ENCODE data around the gene RAD51D.

Gene RAD51D

DNA sequence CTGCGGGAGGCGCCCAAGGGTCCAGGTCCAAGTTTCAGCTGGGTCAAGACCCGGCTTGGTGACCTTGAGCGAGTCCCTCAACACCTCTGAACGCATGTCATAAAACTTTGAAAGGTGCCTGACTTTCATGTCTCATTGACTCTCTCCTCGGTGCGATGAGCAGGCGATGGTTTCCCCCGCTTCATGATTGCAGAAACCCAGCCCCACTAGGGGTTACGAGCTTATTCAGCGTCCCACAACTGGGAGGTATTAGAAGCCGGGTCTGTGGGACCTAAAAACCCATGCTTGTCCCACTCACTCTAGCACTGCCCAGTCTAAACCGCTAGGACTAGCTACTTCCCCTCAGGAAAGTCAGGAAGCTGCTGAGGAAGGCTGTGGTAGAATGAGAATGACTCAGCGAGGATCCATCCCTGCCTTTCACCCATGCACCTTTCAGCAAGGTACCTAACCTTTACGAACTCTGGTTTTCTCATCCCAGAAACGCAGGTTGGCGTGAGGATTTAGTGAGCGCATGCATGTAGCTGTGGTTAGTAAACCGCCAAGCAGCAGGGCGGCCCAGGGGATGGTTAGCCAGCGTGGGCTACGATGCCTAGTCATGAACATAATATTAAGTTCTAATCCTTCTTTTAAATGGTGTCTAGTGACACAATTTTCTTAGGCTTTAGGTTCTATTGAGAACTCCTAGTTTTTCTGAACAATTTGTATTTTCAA lies 29.9 kb downstream of the RAD51D start:
- no peak for DNase-seq

DNA sequence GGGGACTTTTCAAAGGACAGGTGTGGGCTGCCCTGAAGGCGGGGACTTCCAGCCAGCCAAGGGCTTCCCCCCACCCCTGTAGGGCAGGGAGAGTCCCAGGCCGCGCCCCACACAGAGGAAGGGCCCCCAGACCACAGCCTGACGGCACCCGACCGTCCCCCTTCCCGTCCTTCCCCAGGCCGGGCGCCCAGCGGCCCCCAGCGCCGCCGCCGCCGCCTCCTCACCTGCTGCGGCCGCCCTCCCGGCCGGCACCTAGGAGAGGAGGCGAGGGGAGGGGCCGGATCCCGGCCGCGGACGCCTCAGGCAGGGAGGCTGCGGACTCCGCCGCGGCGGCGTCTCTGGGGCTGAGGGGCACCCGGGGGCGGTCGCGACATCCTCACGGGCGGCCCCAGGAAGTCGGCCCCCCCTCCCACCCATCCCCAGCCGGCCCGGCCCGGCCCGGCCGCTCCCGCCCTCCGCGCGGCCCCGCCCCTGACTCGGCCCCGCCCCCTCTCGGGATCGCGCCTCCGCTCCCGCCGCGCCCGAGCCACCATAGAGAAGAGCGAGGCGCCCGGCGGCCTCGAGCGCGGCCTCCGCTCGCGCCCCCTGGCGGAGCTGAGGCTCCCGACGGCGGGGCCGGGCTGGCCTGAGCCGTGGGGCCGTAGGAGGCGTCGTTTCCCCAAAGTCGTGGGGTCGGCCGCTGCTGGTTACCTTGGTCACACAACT lies 30.6 kb downstream of the RAD51D start:
- DNase-seq, result no peak

DNA sequence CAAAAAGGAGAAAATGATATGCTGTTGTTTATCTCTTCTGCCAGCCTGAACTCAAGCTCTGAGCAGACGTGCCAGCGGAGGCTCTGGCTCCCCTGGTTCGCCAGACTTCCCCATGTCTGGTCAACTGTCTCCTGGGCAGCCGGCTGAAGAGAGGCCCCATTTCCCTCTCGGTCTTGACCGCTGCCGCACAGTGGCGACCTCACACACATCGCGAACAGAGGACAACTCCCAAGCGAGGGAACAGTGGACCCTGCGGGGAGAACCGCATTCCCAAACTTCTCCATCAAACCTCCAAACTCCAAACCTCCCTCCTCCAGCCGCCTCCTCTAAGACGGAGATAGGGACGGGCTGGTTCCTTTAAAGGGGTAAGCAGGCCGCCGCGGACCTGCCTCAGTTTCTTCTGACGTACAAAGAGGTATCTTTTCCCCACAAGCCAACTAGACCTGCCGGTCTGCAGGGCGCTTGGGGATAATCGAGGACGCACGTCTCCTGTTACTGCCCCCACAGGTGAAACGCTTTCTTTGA lies 31.2 kb downstream of the RAD51D start:
- no peak for DNase-seq

DNA sequence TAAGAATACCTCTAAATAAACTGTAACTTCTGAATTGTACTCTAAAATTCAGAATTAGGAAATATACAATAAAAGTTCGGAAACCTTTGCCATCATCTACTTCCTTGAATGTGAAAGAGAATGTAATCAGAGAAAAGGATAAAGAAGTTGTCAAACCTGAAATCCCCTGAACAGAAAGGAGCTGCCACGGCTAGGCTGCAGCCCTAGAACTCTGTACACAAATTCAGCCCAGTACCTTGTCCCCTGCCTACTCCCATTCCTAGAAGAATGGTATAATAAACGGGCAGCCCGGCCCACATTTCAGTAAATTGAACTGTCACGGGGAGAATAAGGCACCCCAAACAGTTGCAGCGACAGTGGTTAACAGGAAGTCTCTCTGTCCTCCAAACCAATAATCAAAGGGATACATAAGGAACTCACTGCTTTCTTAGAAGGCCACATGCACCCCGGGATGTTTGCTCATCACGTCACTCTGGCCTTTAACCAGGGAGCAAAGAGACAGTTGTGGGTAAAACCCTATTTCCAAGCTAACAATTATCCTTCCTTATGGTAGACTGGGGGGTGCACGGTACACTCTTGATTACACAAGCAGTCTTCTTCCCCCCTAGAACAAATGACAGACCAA lies 31.8 kb downstream of the RAD51D start:
- no peak for DNase-seq

DNA sequence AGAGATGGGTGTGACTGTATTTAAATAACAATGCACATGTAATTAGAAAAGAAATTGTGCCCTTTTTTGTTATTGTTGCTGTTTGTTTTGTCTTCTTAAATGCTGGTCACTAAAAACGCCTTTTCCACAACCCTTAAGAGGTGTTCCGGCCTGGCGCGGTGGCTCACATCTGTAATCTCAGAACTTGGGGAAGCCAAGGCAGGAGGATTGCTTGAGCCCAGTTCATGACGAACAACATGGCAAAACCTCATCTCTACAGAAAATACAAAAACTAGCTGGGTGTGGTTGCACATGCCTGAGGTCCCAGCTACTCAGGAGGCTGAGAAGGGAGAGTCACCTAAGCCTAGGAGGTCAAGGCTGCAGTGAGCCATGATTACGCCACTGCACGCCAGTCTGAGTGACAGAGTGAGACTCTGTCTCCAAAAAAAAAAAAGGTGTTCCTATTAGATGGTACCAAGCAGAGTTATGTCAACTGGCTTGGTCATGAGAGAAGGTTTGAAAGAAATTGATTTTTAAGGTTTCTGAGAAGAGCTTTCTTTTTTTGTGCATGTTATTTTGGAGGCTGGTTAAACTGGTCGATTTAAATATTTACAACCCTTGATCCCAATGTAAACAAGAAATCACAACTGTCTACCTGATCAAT lies 32.6 kb downstream of the RAD51D start:
- DNase-seq, result no peak

DNA sequence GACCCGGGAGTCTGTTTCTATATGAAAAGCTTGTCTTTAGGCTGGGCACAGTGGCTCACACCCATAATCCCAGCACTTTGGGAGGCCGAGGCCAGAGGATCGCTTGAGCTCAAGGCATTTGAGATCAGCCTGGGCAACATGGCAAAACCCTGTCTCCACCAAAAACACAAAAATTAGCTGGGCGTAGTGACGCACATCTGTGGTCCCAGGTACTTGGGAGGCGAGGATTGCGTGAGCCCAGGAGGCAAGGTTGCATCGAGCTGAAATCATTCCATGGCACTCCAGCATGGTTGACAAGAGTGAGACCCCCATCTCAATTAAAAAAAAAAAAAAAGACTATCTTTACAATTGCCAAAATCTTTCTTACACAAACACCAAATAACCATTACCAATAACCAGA lies 33.5 kb downstream of the RAD51D start:
- no peak for DNase-seq

DNA sequence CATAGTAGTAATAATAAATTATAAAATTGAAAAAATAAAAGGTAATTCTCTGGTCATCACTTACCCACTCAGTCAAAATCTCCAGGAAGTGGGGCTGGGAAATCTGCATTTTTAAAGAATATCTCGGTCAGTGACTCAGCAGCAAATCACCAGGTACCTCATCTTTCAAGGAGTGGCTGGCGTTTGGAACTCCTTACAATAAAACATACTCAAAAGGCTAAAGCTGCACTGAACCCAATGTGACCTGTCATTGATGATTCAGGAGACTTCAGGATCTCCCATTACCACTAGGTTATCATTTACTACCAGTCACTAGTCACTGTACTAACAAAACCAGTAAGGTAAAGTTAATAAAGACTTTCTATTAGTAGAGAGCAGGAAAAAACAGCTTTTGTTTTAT lies 34.7 kb downstream of the RAD51D start:
- no peak for DNase-seq

DNA sequence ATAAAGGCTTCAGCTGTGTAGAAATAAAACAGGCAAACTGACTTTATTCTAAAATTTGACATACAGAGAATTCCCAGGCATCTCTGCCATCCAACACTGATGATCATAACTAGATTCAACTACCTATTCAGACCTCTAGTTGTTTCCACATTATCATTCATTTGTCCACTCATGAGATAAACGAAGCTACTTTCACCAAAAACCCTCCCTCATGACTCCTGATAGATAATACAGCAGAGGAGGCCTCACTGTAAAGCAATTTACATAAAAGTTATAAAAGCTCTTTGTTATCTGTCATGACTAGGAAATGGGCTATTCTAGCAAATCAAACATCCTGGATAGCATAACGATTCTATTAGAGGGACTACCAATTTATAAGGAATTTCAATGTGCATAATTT lies 36.6 kb downstream of the RAD51D start:
- DNase-seq, result no peak

DNA sequence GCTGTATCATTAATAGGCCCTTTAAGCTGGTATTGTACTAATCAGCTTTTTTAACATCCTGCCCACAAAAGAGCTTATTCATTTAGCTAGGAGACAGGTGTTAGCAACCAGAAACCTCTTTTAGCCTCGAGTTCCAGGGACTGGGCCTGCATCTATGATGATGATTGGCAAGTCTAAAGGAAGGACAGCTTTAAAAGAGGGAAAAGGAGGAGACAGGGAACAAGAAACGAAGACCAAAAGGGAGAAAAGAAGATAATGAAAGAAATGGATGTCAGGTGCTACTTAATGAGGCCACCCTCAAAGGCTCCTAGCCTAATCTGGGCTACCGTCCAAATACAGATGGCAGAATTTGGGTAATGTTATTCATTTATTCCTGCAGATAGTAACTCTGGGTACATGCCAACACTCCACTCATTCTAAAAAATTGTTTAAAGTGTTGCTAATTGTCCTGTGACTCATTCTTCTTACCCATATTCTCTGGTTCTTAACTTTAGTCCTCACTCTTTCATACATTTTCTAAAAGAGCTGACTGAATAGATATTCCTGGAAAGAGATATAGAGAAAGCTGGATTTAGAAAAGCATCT lies 37.5 kb downstream of the RAD51D start:
- peak; percentile 49 for DNase-seq

DNA sequence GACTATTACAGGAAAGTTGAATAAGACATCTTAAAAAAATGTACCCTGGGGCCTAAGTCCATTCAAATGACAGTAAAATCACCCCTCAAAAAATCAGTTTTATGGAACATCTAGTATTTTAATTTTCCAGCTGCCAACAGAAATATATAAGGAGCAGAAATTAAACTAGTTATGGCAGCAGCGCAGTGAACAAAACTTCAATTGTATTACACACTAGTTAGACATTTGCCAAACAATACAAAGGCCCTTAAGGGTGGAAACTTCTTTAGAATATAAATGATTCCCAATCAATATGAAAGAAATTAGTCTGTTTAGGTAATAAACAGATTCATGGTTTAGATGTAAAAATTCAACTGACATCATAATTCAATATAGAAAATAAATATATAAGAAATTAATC lies 38.0 kb downstream of the RAD51D start:
- DNase-seq, result no peak

DNA sequence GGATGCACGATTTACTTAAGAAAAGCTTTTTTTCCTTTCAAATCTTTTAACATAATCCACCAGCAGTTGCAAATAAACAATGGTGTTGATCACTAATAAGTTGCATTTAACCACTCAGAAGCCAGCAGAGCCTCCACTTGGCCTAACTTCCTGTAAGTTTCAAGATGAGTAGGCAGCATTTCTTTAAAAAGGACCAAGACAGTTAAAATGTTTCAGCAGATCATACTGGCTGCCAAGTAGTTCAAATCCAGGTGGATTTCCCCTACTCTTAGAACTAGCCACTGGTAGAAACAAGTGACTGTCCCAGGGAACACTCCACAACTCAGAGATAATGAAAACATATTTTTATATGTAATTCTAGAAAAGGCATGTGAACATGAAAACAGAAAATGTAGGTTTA lies 39.1 kb downstream of the RAD51D start:
- no peak for DNase-seq

DNA sequence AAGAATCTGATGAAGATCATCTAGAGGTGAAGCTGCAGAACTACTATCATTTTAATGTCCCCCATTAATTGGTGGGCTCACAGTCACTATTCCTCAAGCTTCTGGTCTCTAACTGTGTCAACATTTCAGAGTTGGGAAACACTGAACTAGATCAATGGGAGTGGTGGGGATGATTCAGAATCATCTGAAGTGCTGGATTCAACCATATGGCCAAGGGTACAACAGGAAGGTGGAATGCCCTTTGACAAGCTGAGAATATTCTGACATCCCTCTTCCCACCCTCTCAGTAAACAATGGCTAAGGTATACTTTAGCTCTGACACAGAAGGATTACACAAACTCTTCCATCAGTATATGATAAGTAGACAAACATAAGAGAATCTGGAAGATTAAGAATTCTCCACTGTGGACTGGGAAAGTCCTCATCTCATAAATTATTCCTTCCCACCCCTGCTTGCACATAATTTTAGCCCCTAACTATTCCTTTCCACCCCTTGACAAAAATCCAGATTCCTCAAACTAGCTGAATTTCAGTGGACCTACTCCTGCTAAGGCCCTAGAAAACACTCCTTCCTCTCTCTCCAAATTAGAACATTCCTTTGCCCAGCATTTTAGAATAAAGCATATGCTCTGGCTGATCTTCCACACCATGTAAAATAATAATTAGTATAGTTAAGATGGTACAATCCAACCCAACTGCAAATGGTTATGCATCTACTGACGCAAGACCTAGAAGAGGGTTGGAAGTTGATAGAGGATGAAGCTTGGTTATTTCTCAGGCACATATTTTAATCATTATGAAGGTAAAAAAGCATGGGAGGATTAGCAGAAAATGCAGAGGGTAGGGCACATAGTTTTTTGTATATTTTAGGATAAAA lies 39.9 kb downstream of the RAD51D start:
- no peak for DNase-seq

DNA sequence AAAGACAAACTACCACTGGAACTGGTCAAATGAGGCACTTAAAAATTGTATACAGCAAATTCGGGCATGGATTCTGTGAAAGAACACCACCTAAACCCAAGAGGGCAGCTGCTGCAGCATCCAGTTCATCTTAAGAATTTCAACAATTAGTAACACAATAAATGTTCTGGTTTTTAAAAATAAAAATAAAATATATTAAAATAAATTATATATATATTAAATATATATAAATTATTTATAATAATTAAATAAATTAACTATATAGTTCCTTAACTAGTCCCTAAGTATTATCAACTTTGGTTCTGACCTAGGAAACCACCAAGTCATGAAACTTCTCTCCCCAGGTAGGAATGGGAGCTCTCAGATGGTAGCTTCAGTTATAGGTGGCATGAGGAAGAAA lies 42.8 kb downstream of the RAD51D start:
- DNase-seq, result no peak

DNA sequence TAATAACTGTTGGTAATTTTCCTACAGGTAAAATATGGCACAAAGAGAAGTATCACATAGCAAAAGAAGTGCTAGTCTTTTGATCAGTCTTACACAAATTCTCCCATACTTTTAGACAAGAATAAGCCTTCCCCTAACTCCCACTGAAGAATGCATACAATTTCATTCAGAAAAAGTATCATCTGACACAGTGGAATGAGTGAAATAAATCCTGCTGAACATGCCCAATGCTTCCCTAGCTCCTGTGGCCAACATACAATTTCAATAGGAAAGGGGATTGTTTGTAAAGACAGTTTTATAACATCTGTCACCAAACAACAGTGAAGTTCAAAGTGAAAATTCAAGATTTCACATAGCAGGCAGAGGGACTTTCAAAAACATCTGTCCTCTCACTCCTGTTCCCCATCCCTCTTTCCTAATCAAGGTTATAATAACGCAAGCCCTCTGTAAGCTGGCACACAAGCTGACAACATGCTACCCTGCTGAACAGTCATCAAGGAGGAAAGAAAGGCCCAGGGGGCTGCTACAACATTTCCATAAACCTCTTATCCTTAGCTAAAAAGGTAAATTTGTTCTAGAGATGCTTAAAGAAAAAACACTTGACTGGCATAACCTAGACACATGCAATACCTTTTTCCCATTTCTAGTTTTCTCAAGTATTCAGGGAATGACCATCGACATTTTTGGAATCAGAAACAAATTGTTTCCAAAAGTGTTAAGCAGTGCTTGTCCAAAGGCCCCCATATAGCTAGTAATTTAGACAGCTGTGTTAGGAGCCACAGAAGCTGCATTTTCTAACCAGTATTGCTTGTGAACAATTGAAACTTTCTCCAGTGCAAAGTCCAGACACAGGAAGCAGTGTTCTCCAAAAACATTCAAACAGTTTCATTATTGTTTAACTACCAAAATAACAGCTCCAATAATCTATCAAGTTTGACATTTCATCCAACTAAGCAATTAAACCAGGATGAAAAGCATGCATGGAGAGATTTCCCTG lies 44.7 kb downstream of the RAD51D start:
- DNase-seq, result no peak

DNA sequence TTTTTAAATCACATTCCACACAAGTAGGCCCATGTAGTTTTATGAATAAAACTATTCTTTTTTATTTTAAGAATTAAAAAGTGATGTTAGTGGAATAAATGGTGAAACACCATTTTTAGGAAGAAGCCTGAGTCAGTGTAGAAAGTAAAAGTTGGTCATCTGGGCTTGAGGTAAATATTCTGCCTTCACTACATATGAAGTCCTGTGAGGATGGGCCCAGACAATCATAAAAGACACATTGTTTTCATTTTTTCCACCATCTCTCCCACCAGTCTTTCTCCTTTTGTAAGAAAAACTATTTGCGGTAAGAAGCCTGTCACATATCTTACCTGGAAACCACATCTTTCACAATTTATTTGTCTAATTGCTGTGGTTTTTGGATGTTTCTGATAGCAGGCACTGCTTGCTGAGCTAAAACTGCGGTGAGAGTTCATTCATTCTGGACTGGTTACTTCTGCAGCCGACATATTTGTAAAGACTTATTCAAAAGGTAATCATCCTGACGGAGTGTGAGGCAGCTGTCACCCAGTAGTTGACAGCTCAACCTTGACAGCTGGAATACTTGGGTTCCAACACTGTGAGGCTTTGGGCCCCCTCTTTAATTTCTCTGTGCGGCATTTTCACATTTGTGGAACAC lies 45.6 kb downstream of the RAD51D start:
- no peak for DNase-seq

DNA sequence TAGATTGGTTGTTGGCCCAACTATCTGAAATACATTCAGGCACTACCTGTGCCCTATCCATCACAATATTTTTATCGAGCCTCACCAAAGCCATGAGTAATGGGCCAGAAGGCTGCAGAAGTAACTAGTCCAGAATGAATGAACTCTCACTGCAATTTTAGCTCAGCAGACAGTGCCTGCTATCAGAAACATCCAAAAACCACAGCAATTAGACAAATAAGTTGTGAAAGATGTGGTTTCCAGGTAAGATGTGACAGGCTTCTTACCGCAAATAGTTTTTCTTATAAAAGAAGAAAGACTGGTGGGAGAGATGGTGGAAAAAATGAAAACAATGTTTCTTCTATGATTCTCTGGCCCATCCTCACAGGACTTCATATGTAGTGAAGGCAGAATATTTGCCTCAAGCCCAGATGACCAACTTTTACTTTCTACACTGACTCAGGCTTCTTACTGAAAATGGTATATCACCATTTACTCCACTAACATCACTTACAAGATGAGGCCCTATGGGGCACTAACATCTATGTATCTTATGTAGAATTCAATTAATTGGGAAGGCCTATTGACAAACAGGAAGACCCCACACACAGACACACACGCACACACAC lies 46.4 kb downstream of the RAD51D start:
- DNase-seq, result no peak

DNA sequence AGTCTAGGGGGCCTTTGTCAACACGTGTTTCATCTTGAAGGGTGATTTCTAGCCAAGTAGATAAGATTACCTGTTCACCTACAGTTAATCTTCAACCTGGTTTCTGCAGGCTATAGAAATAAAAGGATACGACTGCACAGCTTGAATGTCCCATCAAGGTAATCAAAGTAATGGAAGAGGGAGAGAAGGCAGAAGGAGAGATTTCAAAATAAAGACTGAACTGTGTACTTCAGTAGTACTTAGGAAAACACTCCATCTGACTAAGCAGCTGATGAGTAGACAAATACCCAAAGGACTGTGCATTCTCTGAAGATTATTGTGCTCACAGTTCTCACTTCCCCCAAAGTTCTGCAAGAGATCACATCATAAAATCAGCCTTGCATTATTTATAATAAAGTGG lies 50.3 kb downstream of the RAD51D start:
- no peak for DNase-seq

DNA sequence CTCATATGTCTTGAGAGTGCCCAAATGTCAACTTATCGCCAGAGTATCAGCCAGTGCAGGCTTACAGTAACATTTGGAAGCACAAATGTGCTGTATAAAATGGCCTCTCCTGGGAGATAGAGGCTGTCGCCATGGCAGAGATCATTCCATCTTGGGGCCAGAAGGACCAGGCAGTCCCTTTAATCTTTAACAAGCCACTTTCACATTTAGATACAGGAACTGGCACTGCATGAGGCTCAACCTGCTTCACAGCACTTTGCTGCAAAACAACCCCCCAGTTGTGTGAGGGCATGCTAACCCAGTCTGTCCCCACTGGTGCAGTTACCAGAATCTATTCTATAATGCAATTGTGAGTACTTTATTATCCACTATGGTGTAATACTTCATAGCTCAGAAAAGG lies 51.4 kb downstream of the RAD51D start:
- no peak for DNase-seq

DNA sequence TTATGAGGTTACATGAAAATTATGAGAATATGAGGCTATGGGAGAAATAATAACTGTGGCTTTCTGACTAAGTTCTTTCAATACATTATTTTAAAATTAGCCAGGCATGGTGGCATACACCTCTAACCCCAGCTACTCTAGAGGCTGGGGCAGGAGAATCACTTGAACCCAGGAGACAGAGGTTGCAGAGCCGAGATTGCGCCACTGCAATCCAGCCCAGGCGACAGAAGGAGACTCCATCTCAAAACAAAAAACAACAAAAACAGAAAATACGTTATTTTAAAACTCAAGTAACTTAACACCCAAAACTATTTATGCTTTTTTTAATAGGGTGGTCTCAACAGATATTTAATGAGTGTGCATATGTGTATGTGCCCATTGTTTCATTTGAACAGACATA lies 53.8 kb downstream of the RAD51D start:
- no peak for DNase-seq

All from NCI-H524 treated with DMSO at 0.1 percent for 48 hours (cell line).